ENCODE results near the gene INPP5K.

- TF ChIP-seq ZNF274 (IDR thresholded peaks at IDR 0.05; ENCODE audit: low read length) (no peak), ZNF274 (tag by site-specific recombination; IDR thresholded peaks at IDR 0.05; ENCODE audit: borderline replicate concordance) (no peak), ZNF660 (tag by site-specific recombination; IDR thresholded peaks at IDR 0.05) (no peak), PBX3 (CRISPR knock-in tag; IDR thresholded peaks at IDR 0.05) (no peak), ZSCAN5A (tag by site-specific recombination; IDR thresholded peaks at IDR 0.05) (no peak), ZNF624 (tag by site-specific recombination; IDR thresholded peaks at IDR 0.05) (no peak), ZNF16 (tag by site-specific recombination; IDR thresholded peaks at IDR 0.05; ENCODE audit: low read depth) (no peak), TCF7L2 (IDR thresholded peaks at IDR 0.05; ENCODE audit: borderline replicate concordance, low read depth, low read length) (no peak), ZNF23 (tag by site-specific recombination; IDR thresholded peaks at IDR 0.05; ENCODE audit: borderline replicate concordance) (no peak)
- TF ChIP-seq, protein P1, sequence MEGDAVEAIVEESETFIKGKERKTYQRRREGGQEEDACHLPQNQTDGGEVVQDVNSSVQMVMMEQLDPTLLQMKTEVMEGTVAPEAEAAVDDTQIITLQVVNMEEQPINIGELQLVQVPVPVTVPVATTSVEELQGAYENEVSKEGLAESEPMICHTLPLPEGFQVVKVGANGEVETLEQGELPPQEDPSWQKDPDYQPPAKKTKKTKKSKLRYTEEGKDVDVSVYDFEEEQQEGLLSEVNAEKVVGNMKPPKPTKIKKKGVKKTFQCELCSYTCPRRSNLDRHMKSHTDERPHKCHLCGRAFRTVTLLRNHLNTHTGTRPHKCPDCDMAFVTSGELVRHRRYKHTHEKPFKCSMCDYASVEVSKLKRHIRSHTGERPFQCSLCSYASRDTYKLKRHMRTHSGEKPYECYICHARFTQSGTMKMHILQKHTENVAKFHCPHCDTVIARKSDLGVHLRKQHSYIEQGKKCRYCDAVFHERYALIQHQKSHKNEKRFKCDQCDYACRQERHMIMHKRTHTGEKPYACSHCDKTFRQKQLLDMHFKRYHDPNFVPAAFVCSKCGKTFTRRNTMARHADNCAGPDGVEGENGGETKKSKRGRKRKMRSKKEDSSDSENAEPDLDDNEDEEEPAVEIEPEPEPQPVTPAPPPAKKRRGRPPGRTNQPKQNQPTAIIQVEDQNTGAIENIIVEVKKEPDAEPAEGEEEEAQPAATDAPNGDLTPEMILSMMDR (tag by site-specific recombination; IDR thresholded peaks at IDR 0.05), result no peak
- TF ChIP-seq, protein P2, sequence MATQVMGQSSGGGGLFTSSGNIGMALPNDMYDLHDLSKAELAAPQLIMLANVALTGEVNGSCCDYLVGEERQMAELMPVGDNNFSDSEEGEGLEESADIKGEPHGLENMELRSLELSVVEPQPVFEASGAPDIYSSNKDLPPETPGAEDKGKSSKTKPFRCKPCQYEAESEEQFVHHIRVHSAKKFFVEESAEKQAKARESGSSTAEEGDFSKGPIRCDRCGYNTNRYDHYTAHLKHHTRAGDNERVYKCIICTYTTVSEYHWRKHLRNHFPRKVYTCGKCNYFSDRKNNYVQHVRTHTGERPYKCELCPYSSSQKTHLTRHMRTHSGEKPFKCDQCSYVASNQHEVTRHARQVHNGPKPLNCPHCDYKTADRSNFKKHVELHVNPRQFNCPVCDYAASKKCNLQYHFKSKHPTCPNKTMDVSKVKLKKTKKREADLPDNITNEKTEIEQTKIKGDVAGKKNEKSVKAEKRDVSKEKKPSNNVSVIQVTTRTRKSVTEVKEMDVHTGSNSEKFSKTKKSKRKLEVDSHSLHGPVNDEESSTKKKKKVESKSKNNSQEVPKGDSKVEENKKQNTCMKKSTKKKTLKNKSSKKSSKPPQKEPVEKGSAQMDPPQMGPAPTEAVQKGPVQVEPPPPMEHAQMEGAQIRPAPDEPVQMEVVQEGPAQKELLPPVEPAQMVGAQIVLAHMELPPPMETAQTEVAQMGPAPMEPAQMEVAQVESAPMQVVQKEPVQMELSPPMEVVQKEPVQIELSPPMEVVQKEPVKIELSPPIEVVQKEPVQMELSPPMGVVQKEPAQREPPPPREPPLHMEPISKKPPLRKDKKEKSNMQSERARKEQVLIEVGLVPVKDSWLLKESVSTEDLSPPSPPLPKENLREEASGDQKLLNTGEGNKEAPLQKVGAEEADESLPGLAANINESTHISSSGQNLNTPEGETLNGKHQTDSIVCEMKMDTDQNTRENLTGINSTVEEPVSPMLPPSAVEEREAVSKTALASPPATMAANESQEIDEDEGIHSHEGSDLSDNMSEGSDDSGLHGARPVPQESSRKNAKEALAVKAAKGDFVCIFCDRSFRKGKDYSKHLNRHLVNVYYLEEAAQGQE (tag by site-specific recombination; IDR thresholded peaks at IDR 0.05), result no peak
Measured at GRCh38 chr17:1558401-1558800, 42.0 kb upstream of the INPP5K start.

All from HEK293 (cell line).